ENCODE results near the gene EVC2. TPM values are rescaled to one million over a fixed set of nuclear protein-coding genes. Genes with fewer than 3 reads are reported as not detected.

EVC2 gene
- polyA plus RNA-seq, 1 donor (not counting 4 experiments of a cell fraction or from before 2014, with no cell fraction given), result 1.7 TPM

GRCh38 chr4:5573965-5574364 lies 134.4 kb downstream of the EVC2 start:
- Histone ChIP-seq H3K4me3 (ENCODE audit: control insufficient read depth in 2 of 3, extremely low read depth in 1 of 3, insufficient read depth in 2 of 3, low read depth in 1 of 3, low read length in 3 of 3) (no peak overlapping the region), H3K79me2 (ENCODE audit: control insufficient read depth, insufficient read depth, low read length) (no peaks in the 10 kb centered on the region), H3K9me1 (ENCODE audit: control insufficient read depth, extremely low read depth, insufficient read depth, low read length) (no peaks in the 10 kb centered on the region), H4K20me1 (ENCODE audit: control insufficient read depth, extremely low read depth, insufficient read depth, low read length) (no peaks in the 10 kb centered on the region), H3K4me2 (ENCODE audit: control insufficient read depth, extremely low read depth, insufficient read depth, low read depth, low read length) (no peak overlapping the region), H3K4me1 (ENCODE audit: control insufficient read depth, extremely low read depth, insufficient read depth, low read length) (no peaks in the 10 kb centered on the region), H3K27me3 (ENCODE audit: control insufficient read depth, extremely low read depth, insufficient read depth, low read length) (no peaks in the 10 kb centered on the region), H3K9me3 (ENCODE audit: control insufficient read depth, low read depth, low read length) (no peaks in the 10 kb centered on the region), H3K36me3 (ENCODE audit: control insufficient read depth in 2 of 2, extremely low read depth in 1 of 2, insufficient read depth in 2 of 2, low read length in 2 of 2) (peaks cover 8 to 13% of the 10 kb centered on the region in 2 experiments), H3K27ac (ENCODE audit: control insufficient read depth, insufficient read depth, low read length) (no peak overlapping the region), H2AFZ (ENCODE audit: control insufficient read depth, low read length) (no peak overlapping the region), H3K9ac (ENCODE audit: control insufficient read depth, extremely low read depth, insufficient read depth, low read length) (no peak overlapping the region)
- dilution Hi-C loops (cut with MboI; ENCODE audit: extremely low pct_ligation_motif_present, low sequenced_read_pairs), result no loop called here
- FAIRE-seq (no peak), DNase-seq (ENCODE audit: low read depth, low spot score) (no peak)
- no peak for TF ChIP-seq EZH2 (IDR thresholded peaks at IDR 0.05; ENCODE audit: low read length)
- no peak for TF ChIP-seq CTCF (optimal IDR thresholded peaks at IDR 0.05 in 1 of 3, IDR thresholded peaks at IDR 0.05 in 1 of 3, conservative IDR thresholded peaks at IDR 0.05 in 1 of 3; ENCODE audit: extremely low read depth in 1 of 3, insufficient read depth in 2 of 3, low read length in 3 of 3)

- Histone ChIP-seq H3K4me2 (ENCODE audit: control insufficient read depth, extremely low read depth, insufficient read depth, low read depth, low read length) (no peak overlapping the region), H2AFZ (ENCODE audit: control insufficient read depth, low read length) (no peak overlapping the region), H3K27ac (ENCODE audit: control insufficient read depth, insufficient read depth, low read length) (no peak overlapping the region), H3K36me3 (ENCODE audit: control insufficient read depth in 2 of 2, extremely low read depth in 1 of 2, insufficient read depth in 2 of 2, low read length in 2 of 2) (peaks cover 5 to 13% of the 10 kb centered on the region in 2 experiments), H4K20me1 (ENCODE audit: control insufficient read depth, extremely low read depth, insufficient read depth, low read length) (no peaks in the 10 kb centered on the region), H3K79me2 (ENCODE audit: control insufficient read depth, insufficient read depth, low read length) (no peaks in the 10 kb centered on the region), H3K4me3 (ENCODE audit: control insufficient read depth in 2 of 3, extremely low read depth in 1 of 3, insufficient read depth in 2 of 3, low read depth in 1 of 3, low read length in 3 of 3) (no peak overlapping the region), H3K27me3 (ENCODE audit: control insufficient read depth, extremely low read depth, insufficient read depth, low read length) (no peaks in the 10 kb centered on the region), H3K9me3 (ENCODE audit: control insufficient read depth, low read depth, low read length) (no peaks in the 10 kb centered on the region), H3K9me1 (ENCODE audit: control insufficient read depth, extremely low read depth, insufficient read depth, low read length) (no peaks in the 10 kb centered on the region), H3K9ac (ENCODE audit: control insufficient read depth, extremely low read depth, insufficient read depth, low read length) (no peak overlapping the region), H3K4me1 (ENCODE audit: control insufficient read depth, extremely low read depth, insufficient read depth, low read length) (no peaks in the 10 kb centered on the region)
- FAIRE-seq (no peak), DNase-seq (ENCODE audit: low read depth, low spot score) (no peak)
- no peak for TF ChIP-seq CTCF (optimal IDR thresholded peaks at IDR 0.05 in 1 of 3, IDR thresholded peaks at IDR 0.05 in 1 of 3, conservative IDR thresholded peaks at IDR 0.05 in 1 of 3; ENCODE audit: extremely low read depth in 1 of 3, insufficient read depth in 2 of 3, low read length in 3 of 3)
- no peak for TF ChIP-seq EZH2 (IDR thresholded peaks at IDR 0.05; ENCODE audit: low read length)
- dilution Hi-C loops (cut with MboI; ENCODE audit: extremely low pct_ligation_motif_present, low sequenced_read_pairs), result no loop called here
Observed at GRCh38 chr4:5572751-5573150, 135.6 kb downstream of the EVC2 start.
